Measurements from ENCODE around the gene TECTB. TPM values are rescaled to one million over a fixed set of nuclear protein-coding genes. Genes with fewer than 3 reads are reported as not detected.

Gene TECTB
- total and polyA plus RNA-seq, 2 donors (not counting 1 experiment from before 2014, with no cell fraction given): not detected

- Histone ChIP-seq H3K79me2 (ENCODE audit: control insufficient read depth, insufficient read depth, low read length) (no peaks in the 10 kb centered on the region), H3K9ac (ENCODE audit: insufficient read depth, low read length) (no peak overlapping the region), H3K36me3 (ENCODE audit: control insufficient read depth, insufficient read depth, low read length) (no peaks in the 10 kb centered on the region), H3K27ac (ENCODE audit: insufficient read depth, low read length) (no peak overlapping the region), H4K20me1 (ENCODE audit: control insufficient read depth, extremely low read depth, insufficient read depth, low read length) (no peaks in the 10 kb centered on the region), H3K27me3 (ENCODE audit: control insufficient read depth, insufficient read depth, low read length) (no peaks in the 10 kb centered on the region), H3K4me2 (ENCODE audit: extremely low read depth, insufficient read depth, low read length) (no peak overlapping the region), H3K9me3 (ENCODE audit: control insufficient read depth, insufficient read depth, low read depth, low read length) (no peaks in the 10 kb centered on the region), H2AFZ (ENCODE audit: low read length) (no peak overlapping the region), H3K4me3 (replicated peaks in 1 of 4; ENCODE audit: control extremely low read depth in 1 of 4, insufficient read depth in 1 of 4, low read depth in 3 of 4, low read length in 4 of 4) (no peak overlapping the region), H3K4me1 (ENCODE audit: control insufficient read depth, extremely low read depth, insufficient read depth, low read length) (no peaks in the 10 kb centered on the region)
- TF ChIP-seq EZH2 (IDR thresholded peaks at IDR 0.05; ENCODE audit: low read length, missing control alignments): no peak
- TF ChIP-seq CTCF (conservative IDR thresholded peaks at IDR 0.05 in 1 of 2, IDR thresholded peaks at IDR 0.05 in 1 of 2; ENCODE audit: low read depth in 1 of 2, low read length in 2 of 2): no peak
- DNase-seq (ENCODE audit: low read depth in 2 of 2): peak in 1 of 2 donors; percentile 3
Measured at GRCh38 chr10:112335111-112335867, 52.1 kb downstream of the TECTB start.

- Histone ChIP-seq H3K4me1 (ENCODE audit: control insufficient read depth, extremely low read depth, insufficient read depth, low read length) (no peaks in the 10 kb centered on the region), H3K79me2 (ENCODE audit: control insufficient read depth, insufficient read depth, low read length) (no peaks in the 10 kb centered on the region), H3K4me3 (replicated peaks in 1 of 4; ENCODE audit: control extremely low read depth in 1 of 4, insufficient read depth in 1 of 4, low read depth in 3 of 4, low read length in 4 of 4) (no peak overlapping the region), H3K27ac (ENCODE audit: insufficient read depth, low read length) (no peak overlapping the region), H3K4me2 (ENCODE audit: extremely low read depth, insufficient read depth, low read length) (no peak overlapping the region), H3K9me3 (ENCODE audit: control insufficient read depth, insufficient read depth, low read depth, low read length) (no peaks in the 10 kb centered on the region), H4K20me1 (ENCODE audit: control insufficient read depth, extremely low read depth, insufficient read depth, low read length) (no peaks in the 10 kb centered on the region), H3K9ac (ENCODE audit: insufficient read depth, low read length) (no peak overlapping the region), H3K36me3 (ENCODE audit: control insufficient read depth, insufficient read depth, low read length) (no peaks in the 10 kb centered on the region), H2AFZ (ENCODE audit: low read length) (no peak overlapping the region), H3K27me3 (ENCODE audit: control insufficient read depth, insufficient read depth, low read length) (no peaks in the 10 kb centered on the region)
- no peak for DNase-seq (ENCODE audit: low read depth in 2 of 2)
- TF ChIP-seq EZH2 (IDR thresholded peaks at IDR 0.05; ENCODE audit: low read length, missing control alignments) (no peak), CTCF (conservative IDR thresholded peaks at IDR 0.05 in 1 of 2, IDR thresholded peaks at IDR 0.05 in 1 of 2; ENCODE audit: low read depth in 1 of 2, low read length in 2 of 2) (no peak)
Measured at GRCh38 chr10:112335868-112336265, 52.7 kb downstream of the TECTB start.

GRCh38 chr10:112336556-112337201, 53.5 kb downstream of the TECTB start:
- no peaks in the 10 kb centered on the region for H3K36me3 ChIP-seq (ENCODE audit: control insufficient read depth, insufficient read depth, low read length)
- H3K27me3 ChIP-seq (ENCODE audit: control insufficient read depth, insufficient read depth, low read length): no peaks in the 10 kb centered on the region

More at GRCh38 chr10:112336556-112337201, 53.5 kb downstream of the TECTB start:
- no peaks in the 10 kb centered on the region for H4K20me1 ChIP-seq (ENCODE audit: control insufficient read depth, extremely low read depth, insufficient read depth, low read length)
- no peak overlapping the region for H3K4me2 ChIP-seq (ENCODE audit: extremely low read depth, insufficient read depth, low read length)
- no peak overlapping the region for H3K9ac ChIP-seq (ENCODE audit: insufficient read depth, low read length)
- no peak overlapping the region for H3K4me3 ChIP-seq (replicated peaks in 1 of 4; ENCODE audit: control extremely low read depth in 1 of 4, insufficient read depth in 1 of 4, low read depth in 3 of 4, low read length in 4 of 4)
- no peaks in the 10 kb centered on the region for H3K79me2 ChIP-seq (ENCODE audit: control insufficient read depth, insufficient read depth, low read length)
- no peak for TF ChIP-seq CTCF (conservative IDR thresholded peaks at IDR 0.05 in 1 of 2, IDR thresholded peaks at IDR 0.05 in 1 of 2; ENCODE audit: low read depth in 1 of 2, low read length in 2 of 2)
- no peak for TF ChIP-seq EZH2 (IDR thresholded peaks at IDR 0.05; ENCODE audit: low read length, missing control alignments)
- H2AFZ ChIP-seq (ENCODE audit: low read length): no peak overlapping the region
- H3K4me1 ChIP-seq (ENCODE audit: control insufficient read depth, extremely low read depth, insufficient read depth, low read length): no peaks in the 10 kb centered on the region
- DNase-seq (ENCODE audit: low read depth in 2 of 2): no peak
- no peak overlapping the region for H3K27ac ChIP-seq (ENCODE audit: insufficient read depth, low read length)
- H3K9me3 ChIP-seq (ENCODE audit: control insufficient read depth, insufficient read depth, low read depth, low read length): no peaks in the 10 kb centered on the region
